ENCODE results near the gene STAU1. TPM values are rescaled to one million over a fixed set of nuclear protein-coding genes. Genes with fewer than 3 reads are reported as not detected.

STAU1 gene
- total RNA-seq, 1 donor from 2014 or later, result 115 TPM

DNA sequence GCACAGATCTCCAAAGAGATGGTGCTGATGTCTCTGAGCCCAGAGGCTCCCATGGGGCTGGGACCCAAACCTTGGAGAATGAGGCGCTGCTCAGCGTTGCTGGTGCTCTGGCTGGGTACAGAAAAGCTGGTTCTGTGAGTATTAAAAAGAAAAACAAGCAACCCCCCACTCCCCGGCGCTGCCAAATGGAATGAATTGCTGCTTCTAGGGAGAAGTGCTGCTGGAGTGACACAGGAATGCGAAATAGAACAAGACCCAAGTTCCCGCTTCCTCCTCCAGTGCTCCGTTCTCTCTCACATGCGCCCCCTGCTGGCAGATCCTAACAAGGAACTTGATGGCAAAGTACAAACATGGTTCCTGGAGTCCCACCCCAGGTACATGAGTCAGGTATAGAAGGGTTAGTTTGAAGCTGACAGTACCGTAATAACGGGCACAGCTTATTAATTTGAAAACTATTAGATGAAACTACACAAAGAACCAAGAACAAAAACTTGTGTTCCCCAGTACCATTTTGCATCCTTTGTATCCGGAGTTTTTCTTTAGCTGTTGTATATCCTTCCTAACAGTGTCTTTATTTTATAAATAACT is 29.0 kb upstream of the STAU1 start:
- Mint-ChIP-seq H3K9me3 (ENCODE audit: unreplicated experiment) (no peaks in the 10 kb centered on the region), H3K4me3 (ENCODE audit: unreplicated experiment) (no peak overlapping the region), H3K4me1 (ENCODE audit: unreplicated experiment) (peaks cover 18% of the 10 kb centered on the region)

DNA sequence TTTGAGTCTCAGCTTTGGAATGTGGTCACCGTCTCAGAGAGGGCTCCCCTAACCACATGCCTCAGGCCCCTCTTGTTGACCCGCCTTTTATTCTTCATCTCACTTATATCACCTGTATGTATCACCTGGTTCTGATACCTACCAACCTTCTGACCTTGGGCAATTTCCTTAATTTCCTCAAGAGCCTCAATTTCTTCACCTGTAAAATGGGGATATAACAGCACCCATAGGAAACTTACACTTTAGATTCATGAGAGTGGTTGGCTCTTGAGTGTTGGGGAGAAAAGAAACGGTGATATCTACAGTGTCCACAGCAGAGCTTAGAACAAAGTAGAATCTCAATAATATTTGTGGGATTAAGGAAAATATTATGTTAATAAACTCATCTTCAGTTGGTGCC is 27.1 kb upstream of the STAU1 start:
- Mint-ChIP-seq H3K36me3 (ENCODE audit: low read depth, unreplicated experiment) (peaks cover 7% of the 10 kb centered on the region), H3K4me3 (ENCODE audit: unreplicated experiment) (no peak overlapping the region), H3K27ac (ENCODE audit: unreplicated experiment) (no peak overlapping the region), H3K4me1 (ENCODE audit: unreplicated experiment) (peaks cover 17% of the 10 kb centered on the region), H3K27me3 (ENCODE audit: unreplicated experiment) (peaks cover 7% of the 10 kb centered on the region), H3K9me3 (ENCODE audit: unreplicated experiment) (no peaks in the 10 kb centered on the region)
- TF ChIP-seq, protein P1, sequence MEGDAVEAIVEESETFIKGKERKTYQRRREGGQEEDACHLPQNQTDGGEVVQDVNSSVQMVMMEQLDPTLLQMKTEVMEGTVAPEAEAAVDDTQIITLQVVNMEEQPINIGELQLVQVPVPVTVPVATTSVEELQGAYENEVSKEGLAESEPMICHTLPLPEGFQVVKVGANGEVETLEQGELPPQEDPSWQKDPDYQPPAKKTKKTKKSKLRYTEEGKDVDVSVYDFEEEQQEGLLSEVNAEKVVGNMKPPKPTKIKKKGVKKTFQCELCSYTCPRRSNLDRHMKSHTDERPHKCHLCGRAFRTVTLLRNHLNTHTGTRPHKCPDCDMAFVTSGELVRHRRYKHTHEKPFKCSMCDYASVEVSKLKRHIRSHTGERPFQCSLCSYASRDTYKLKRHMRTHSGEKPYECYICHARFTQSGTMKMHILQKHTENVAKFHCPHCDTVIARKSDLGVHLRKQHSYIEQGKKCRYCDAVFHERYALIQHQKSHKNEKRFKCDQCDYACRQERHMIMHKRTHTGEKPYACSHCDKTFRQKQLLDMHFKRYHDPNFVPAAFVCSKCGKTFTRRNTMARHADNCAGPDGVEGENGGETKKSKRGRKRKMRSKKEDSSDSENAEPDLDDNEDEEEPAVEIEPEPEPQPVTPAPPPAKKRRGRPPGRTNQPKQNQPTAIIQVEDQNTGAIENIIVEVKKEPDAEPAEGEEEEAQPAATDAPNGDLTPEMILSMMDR (IDR thresholded peaks at IDR 0.05; ENCODE audit: unreplicated experiment), result no peak
- no peak for DNase-seq (ENCODE audit: low spot score)

More for the DNA sequence above, 29.0 kb upstream of the STAU1 start:
- TF ChIP-seq, protein P1 (IDR thresholded peaks at IDR 0.05; ENCODE audit: unreplicated experiment), result peak; percentile 93
- H3K36me3 Mint-ChIP-seq (ENCODE audit: low read depth, unreplicated experiment), result peaks cover 8% of the 10 kb centered on the region
- no peak overlapping the region for H3K27ac Mint-ChIP-seq (ENCODE audit: unreplicated experiment)
- DNase-seq (ENCODE audit: low spot score), result peak; percentile 95
- H3K27me3 Mint-ChIP-seq (ENCODE audit: unreplicated experiment), result peaks cover 9% of the 10 kb centered on the region

DNA sequence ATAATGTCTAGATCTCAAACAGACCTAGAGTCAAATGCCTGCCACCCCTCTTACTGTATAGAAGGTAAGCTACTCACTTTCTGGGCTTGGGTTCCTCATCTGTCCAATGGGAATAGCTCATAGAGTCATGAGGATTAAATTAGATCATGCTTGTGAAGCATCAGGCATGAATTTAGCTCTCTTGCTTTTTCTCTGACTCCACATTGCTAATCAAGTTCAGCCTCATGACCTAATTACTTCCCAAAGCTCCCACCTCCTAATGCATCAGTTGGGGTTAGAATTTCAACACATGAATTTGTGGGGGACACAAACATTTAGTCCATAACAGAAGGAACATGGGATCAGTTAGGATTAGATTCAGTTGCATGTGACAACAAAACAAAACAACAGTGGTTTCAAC is 26.4 kb upstream of the STAU1 start:
- Mint-ChIP-seq H3K4me3 (ENCODE audit: unreplicated experiment) (no peak overlapping the region), H3K27ac (ENCODE audit: unreplicated experiment) (no peak overlapping the region), H3K9me3 (ENCODE audit: unreplicated experiment) (no peaks in the 10 kb centered on the region), H3K27me3 (ENCODE audit: unreplicated experiment) (peaks cover 8% of the 10 kb centered on the region), H3K36me3 (ENCODE audit: low read depth, unreplicated experiment) (peaks cover 2% of the 10 kb centered on the region), H3K4me1 (ENCODE audit: unreplicated experiment) (peaks cover 13% of the 10 kb centered on the region)
- TF ChIP-seq, protein P1 (IDR thresholded peaks at IDR 0.05; ENCODE audit: unreplicated experiment), result no peak
- no peak for DNase-seq (ENCODE audit: low spot score)

DNA sequence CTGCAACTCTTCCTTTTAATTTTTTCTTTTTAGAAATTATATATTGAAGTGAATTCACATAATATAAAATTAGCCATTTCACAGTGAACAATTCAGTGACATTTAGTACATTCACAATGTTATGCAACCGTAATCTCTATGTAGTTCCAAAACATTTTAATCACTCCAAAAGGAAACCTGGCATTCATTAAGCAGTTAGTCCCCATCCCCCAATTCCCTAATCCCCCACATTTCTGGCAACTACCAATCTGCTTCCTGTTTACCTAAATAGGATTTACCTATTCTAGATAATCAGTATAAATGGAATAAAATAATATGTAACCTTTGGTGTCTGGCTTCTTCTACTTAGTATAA is 22.6 kb upstream of the STAU1 start:
- Mint-ChIP-seq H3K36me3 (ENCODE audit: low read depth, unreplicated experiment) (no peaks in the 10 kb centered on the region), H3K4me3 (ENCODE audit: unreplicated experiment) (no peak overlapping the region), H3K27me3 (ENCODE audit: unreplicated experiment) (peaks cover 2% of the 10 kb centered on the region), H3K9me3 (ENCODE audit: unreplicated experiment) (no peaks in the 10 kb centered on the region), H3K4me1 (ENCODE audit: unreplicated experiment) (peaks cover 2% of the 10 kb centered on the region), H3K27ac (ENCODE audit: unreplicated experiment) (no peak overlapping the region)
- TF ChIP-seq, protein P1 (IDR thresholded peaks at IDR 0.05; ENCODE audit: unreplicated experiment), result no peak
- DNase-seq (ENCODE audit: low spot score), result no peak

DNA sequence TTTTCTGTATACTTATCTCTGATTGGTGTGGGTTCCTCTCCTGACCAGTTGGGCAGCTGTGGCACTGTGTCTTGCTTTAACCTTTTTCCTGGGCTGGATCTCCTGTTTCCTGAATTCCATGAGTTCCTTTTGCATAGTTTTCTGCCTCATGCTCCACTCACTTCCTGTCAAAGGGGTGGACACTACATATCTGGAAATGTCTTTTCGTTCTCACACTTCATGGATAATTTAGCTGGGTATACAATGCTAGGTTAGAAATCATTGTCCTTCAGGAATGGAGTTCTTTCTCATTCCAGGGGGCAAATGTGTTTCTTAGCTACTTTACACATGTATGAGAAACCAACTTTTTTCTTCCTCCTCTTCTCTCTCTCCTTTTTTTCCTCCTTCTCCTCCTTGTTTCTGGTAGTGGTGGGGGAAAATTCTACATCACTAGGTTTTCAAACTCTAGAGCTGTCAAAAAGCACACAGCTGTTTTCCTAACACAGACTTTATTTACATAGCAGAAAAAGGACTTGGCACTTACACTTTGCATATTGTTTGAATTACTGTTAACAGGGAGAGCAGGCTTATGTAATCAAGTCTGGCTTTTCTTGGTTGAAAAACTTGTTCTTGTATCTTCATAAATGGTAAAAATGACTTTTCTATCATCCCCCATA is 22.1 kb upstream of the STAU1 start:
- TF ChIP-seq, protein P1 (IDR thresholded peaks at IDR 0.05; ENCODE audit: unreplicated experiment), result no peak
- no peak for DNase-seq (ENCODE audit: low spot score)
- H3K27me3 Mint-ChIP-seq (ENCODE audit: unreplicated experiment), result peaks cover 2% of the 10 kb centered on the region
- no peaks in the 10 kb centered on the region for H3K36me3 Mint-ChIP-seq (ENCODE audit: low read depth, unreplicated experiment)
- peak overlapping the region; percentile 64 for H3K27ac Mint-ChIP-seq (ENCODE audit: unreplicated experiment)
- peaks cover 2% of the 10 kb centered on the region for H3K4me1 Mint-ChIP-seq (ENCODE audit: unreplicated experiment)
- no peak overlapping the region for H3K4me3 Mint-ChIP-seq (ENCODE audit: unreplicated experiment)
- no peaks in the 10 kb centered on the region for H3K9me3 Mint-ChIP-seq (ENCODE audit: unreplicated experiment)
